Trophoblast cell (in vitro differentiated cells and primary cell): Measurements from ENCODE around the gene PLA2G4E.

Experiments
- DNase-seq, 2 donors: peaks; one replicate each; pipeline ENCODE4 v3.0.0-alpha.2; 2016
- H2AFZ ChIP-seq: 2 replicates; pipeline ENCODE4 v1.6.1; 2013; ENCODE audit warnings: low read length, moderate library complexity, mild to moderate bottlenecking; ENCODE audit not compliant: insufficient read depth, poor library complexity
- H2AK5ac ChIP-seq: 2 replicates; pipeline ENCODE4 v1.6.1; 2013; ENCODE audit warnings: mild to moderate bottlenecking, low read length
- H2BK120ac ChIP-seq: 2 replicates; pipeline ENCODE4 v1.6.1; 2013; ENCODE audit warnings: low read length, mild to moderate bottlenecking, moderate library complexity; ENCODE audit not compliant: insufficient read depth, poor library complexity
- H2BK12ac ChIP-seq: 2 replicates; pipeline ENCODE4 v1.6.1; 2013; ENCODE audit warnings: mild to moderate bottlenecking, low read length, moderate library complexity
- H2BK5ac ChIP-seq: 2 replicates; pipeline ENCODE4 v1.6.1; 2013; ENCODE audit warnings: low read length, low read depth, moderate library complexity, mild to moderate bottlenecking; ENCODE audit not compliant: poor library complexity
- H3K14ac ChIP-seq: 2 replicates; pipeline ENCODE4 v1.6.1; 2013; ENCODE audit warnings: mild to moderate bottlenecking, low read length
- H3K18ac ChIP-seq: 2 replicates; pipeline ENCODE4 v1.6.1; 2013; ENCODE audit warnings: mild to moderate bottlenecking, low read length
- H3K23ac ChIP-seq: 2 replicates; pipeline ENCODE4 v1.6.1; 2013; ENCODE audit warnings: low read length
- H3K27ac ChIP-seq: 2 replicates; pipeline ENCODE4 v1.5.1; 2013; ENCODE audit warnings: low read depth, mild to moderate bottlenecking, inconsistent platforms, low read length, moderate library complexity
- H3K27me3 ChIP-seq: 2 replicates; pipeline ENCODE4 v1.6.1; 2013; ENCODE audit warnings: inconsistent platforms, mild to moderate bottlenecking, low read length, moderate library complexity; ENCODE audit not compliant: insufficient read depth
- H3K36me3 ChIP-seq, 2 experiments: 1 replicate in 1 of 2; 2 replicates in 1 of 2; pipeline ENCODE4 v1.6.1; 2013; ENCODE audit warnings: low read length in 2 of 2, mild to moderate bottlenecking in 2 of 2, moderate library complexity in 1 of 2; ENCODE audit not compliant: insufficient read depth in 2 of 2, control insufficient read depth in 1 of 2
- H3K4ac ChIP-seq: 2 replicates; pipeline ENCODE4 v1.6.1; 2013; ENCODE audit warnings: low read depth, mild to moderate bottlenecking, low read length, moderate library complexity
- H3K4me1 ChIP-seq, 2 experiments: 1 replicate in 1 of 2; 2 replicates in 1 of 2; pipeline ENCODE4 v1.6.1; 2013; ENCODE audit warnings: low read length in 2 of 2, mild to moderate bottlenecking in 2 of 2, moderate library complexity in 1 of 2; ENCODE audit not compliant: insufficient read depth in 2 of 2, control insufficient read depth in 1 of 2
- H3K4me2 ChIP-seq: 2 replicates; pipeline ENCODE4 v1.6.1; 2013; ENCODE audit warnings: inconsistent platforms, mild to moderate bottlenecking, low read length, moderate library complexity
- H3K4me3 ChIP-seq: 2 replicates; pipeline ENCODE4 v1.5.1; 2013; ENCODE audit warnings: mild to moderate bottlenecking, low read depth, low read length, inconsistent platforms
- H3K79me1 ChIP-seq: one replicate; pipeline ENCODE4 v1.6.1; 2013; ENCODE audit warnings: low read length
- H3K79me2 ChIP-seq: 2 replicates; pipeline ENCODE4 v1.6.1; 2013; ENCODE audit warnings: low read length, mild to moderate bottlenecking; ENCODE audit not compliant: control insufficient read depth, insufficient read depth, poor library complexity
- H3K9ac ChIP-seq: 2 replicates; pipeline ENCODE4 v1.6.1; 2013; ENCODE audit warnings: mild to moderate bottlenecking, low read length
- H3K9me3 ChIP-seq: 2 replicates; pipeline ENCODE4 v1.6.1; 2013; ENCODE audit warnings: low read depth, mild to moderate bottlenecking, control low read depth, inconsistent platforms, low read length; ENCODE audit not compliant: insufficient read depth
- H4K12ac ChIP-seq: 2 replicates; pipeline ENCODE4 v1.6.1; 2013; ENCODE audit warnings: low read depth, mild to moderate bottlenecking, low read length, moderate library complexity
- H4K8ac ChIP-seq: 2 replicates; pipeline ENCODE4 v1.6.1; 2013; ENCODE audit warnings: low read depth, mild to moderate bottlenecking, low read length, moderate library complexity
- H4K91ac ChIP-seq: one replicate; pipeline ENCODE4 v1.6.1; 2013; ENCODE audit warnings: low read depth, mild to moderate bottlenecking, low read length, moderate library complexity
- WGBS: extraction: QIAGEN DNeasy Blood & Tissue Kit; methylation state at CpG from one replicate; pipeline ENCODE4 v1.1.7; 2013; ENCODE audit warnings: missing lambda C conversion rate; ENCODE audit not compliant: insufficient read length, insufficient coverage; ENCODE audit errors: extremely low coverage; 5-methylcytosine and 5-hydroxymethylcytosine counted together

Gene PLA2G4E

DNA sequence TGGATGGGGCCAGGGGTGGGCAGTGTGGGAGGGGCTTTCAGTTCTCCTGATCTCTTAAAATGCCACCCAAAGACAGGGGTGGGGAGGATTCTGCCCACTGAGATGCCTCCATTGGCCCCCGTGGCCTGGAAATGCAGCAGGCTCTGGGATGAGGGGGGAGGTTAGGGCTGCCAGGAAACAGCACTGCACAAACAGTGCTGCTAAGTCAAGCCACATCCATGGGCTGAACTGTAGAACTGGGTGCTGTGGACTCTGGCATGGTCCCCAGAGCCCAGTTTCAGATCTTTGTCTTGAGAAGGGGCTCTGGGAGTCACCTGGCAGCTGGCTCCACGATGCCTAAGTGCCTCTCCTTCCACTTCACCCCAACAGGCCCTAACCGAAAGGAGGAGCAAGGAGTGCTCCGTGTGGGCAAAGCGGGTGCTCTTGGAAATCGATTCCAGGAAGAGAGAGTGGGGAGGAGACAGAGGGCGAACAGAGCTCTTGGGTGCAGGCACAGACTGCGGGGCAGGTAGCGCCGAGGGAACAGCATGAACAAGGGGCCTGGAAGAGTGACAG, 7.8 kb downstream of the PLA2G4E start:
- no peak overlapping the region for H3K23ac ChIP-seq
- no peaks in the 10 kb centered on the region for H3K79me2 ChIP-seq
- no peak overlapping the region for H2AFZ ChIP-seq
- no CpG with 5 or more reads among the region's 10 CpGs for WGBS
- no peak overlapping the region for H2AK5ac ChIP-seq
- no peak overlapping the region for H4K8ac ChIP-seq
- no peak overlapping the region for H2BK120ac ChIP-seq
- no peaks in the 10 kb centered on the region for H3K9me3 ChIP-seq
- no peak overlapping the region for H3K9ac ChIP-seq
- no peak overlapping the region for H2BK12ac ChIP-seq
- no peaks in the 10 kb centered on the region for H3K36me3 ChIP-seq
- H3K18ac ChIP-seq: no peak overlapping the region
- H2BK5ac ChIP-seq: no peak overlapping the region
- H4K91ac ChIP-seq: no peak overlapping the region
- H4K12ac ChIP-seq: no peak overlapping the region
- H3K4me1 ChIP-seq: peaks cover 0 to 2% of the 10 kb centered on the region in 2 experiments
- H3K4me2 ChIP-seq: no peak overlapping the region
- no peak overlapping the region for H3K4ac ChIP-seq
- no peak overlapping the region for H3K27ac ChIP-seq
- no peak overlapping the region for H3K4me3 ChIP-seq
- H3K27me3 ChIP-seq: no peaks in the 10 kb centered on the region
- no peak overlapping the region for H3K14ac ChIP-seq
- no peaks in the 10 kb centered on the region for H3K79me1 ChIP-seq
- no peak for DNase-seq

GRCh38 chr15:42012241-42012640, 8.6 kb downstream of the PLA2G4E start:
- peak; percentile 26 to 34 for DNase-seq
- WGBS: no CpG with 5 or more reads among the region's 2 CpGs
- no peak overlapping the region for H2AFZ ChIP-seq
- no peak overlapping the region for H3K27ac ChIP-seq
- H3K4ac ChIP-seq: no peak overlapping the region
- H3K27me3 ChIP-seq: no peaks in the 10 kb centered on the region
- no peak overlapping the region for H3K14ac ChIP-seq
- H3K79me2 ChIP-seq: no peaks in the 10 kb centered on the region
- no peaks in the 10 kb centered on the region for H3K79me1 ChIP-seq
- no peak overlapping the region for H3K4me3 ChIP-seq
- H3K9me3 ChIP-seq: no peaks in the 10 kb centered on the region
- no peak overlapping the region for H2BK120ac ChIP-seq
- peaks cover 0 to 2% of the 10 kb centered on the region in 2 experiments for H3K4me1 ChIP-seq
- H3K36me3 ChIP-seq: no peaks in the 10 kb centered on the region
- H2AK5ac ChIP-seq: no peak overlapping the region
- H4K12ac ChIP-seq: no peak overlapping the region
- H3K18ac ChIP-seq: no peak overlapping the region
- H3K23ac ChIP-seq: no peak overlapping the region
- H2BK5ac ChIP-seq: no peak overlapping the region
- H4K91ac ChIP-seq: no peak overlapping the region
- no peak overlapping the region for H3K4me2 ChIP-seq
- H2BK12ac ChIP-seq: no peak overlapping the region
- H3K9ac ChIP-seq: no peak overlapping the region
- no peak overlapping the region for H4K8ac ChIP-seq

- Histone ChIP-seq H3K14ac (no peak overlapping the region), H3K9me3 (no peaks in the 10 kb centered on the region), H2AFZ (no peak overlapping the region), H3K4me3 (no peak overlapping the region), H4K91ac (no peak overlapping the region), H3K9ac (no peak overlapping the region), H3K27me3 (no peaks in the 10 kb centered on the region), H2BK12ac (no peak overlapping the region), H3K23ac (no peak overlapping the region), H2BK120ac (no peak overlapping the region), H4K8ac (no peak overlapping the region), H3K4ac (no peak overlapping the region), H2BK5ac (no peak overlapping the region), H3K4me2 (no peak overlapping the region), H3K79me2 (no peaks in the 10 kb centered on the region), H3K36me3 (no peaks in the 10 kb centered on the region), H3K4me1 (peaks cover 0 to 2% of the 10 kb centered on the region in 2 experiments), H4K12ac (no peak overlapping the region), H3K18ac (no peak overlapping the region), H2AK5ac (no peak overlapping the region), H3K79me1 (no peaks in the 10 kb centered on the region), H3K27ac (no peak overlapping the region)
- no CpG with 5 or more reads among the region's 7 CpGs for WGBS
- peak; percentile 14 to 16 for DNase-seq
Measured at GRCh38 chr15:42011074-42011473, 9.8 kb downstream of the PLA2G4E start.

- H3K79me2 ChIP-seq: no peaks in the 10 kb centered on the region
- H3K4me1 ChIP-seq: peaks cover 0 to 2% of the 10 kb centered on the region in 2 experiments
- no peak overlapping the region for H2BK12ac ChIP-seq
- no peak overlapping the region for H3K4ac ChIP-seq
- H3K4me2 ChIP-seq: no peak overlapping the region
- no peaks in the 10 kb centered on the region for H3K79me1 ChIP-seq
- H4K91ac ChIP-seq: no peak overlapping the region
- no peak overlapping the region for H3K4me3 ChIP-seq
- DNase-seq: peak; percentile 58 to 70
- H3K9ac ChIP-seq: no peak overlapping the region
- no peaks in the 10 kb centered on the region for H3K9me3 ChIP-seq
- H3K18ac ChIP-seq: no peak overlapping the region
- no peak overlapping the region for H2AK5ac ChIP-seq
- H3K27ac ChIP-seq: no peak overlapping the region
- no peaks in the 10 kb centered on the region for H3K27me3 ChIP-seq
- H2BK120ac ChIP-seq: no peak overlapping the region
- no peaks in the 10 kb centered on the region for H3K36me3 ChIP-seq
- no peak overlapping the region for H3K23ac ChIP-seq
- H2AFZ ChIP-seq: no peak overlapping the region
- H4K12ac ChIP-seq: no peak overlapping the region
- H4K8ac ChIP-seq: no peak overlapping the region
- no CpG with 5 or more reads among the region's 1 CpG for WGBS
- no peak overlapping the region for H2BK5ac ChIP-seq
- H3K14ac ChIP-seq: no peak overlapping the region
Measured at GRCh38 chr15:42010434-42010833, 10.4 kb downstream of the PLA2G4E start.
